ENCODE data around the gene ZFP92.

The ZFP92 gene

GRCh38 chrX:153445106-153445855, 34.0 kb downstream of the ZFP92 start:
- no peak overlapping the region for H3K4me3 ChIP-seq (ENCODE audit: low read depth, low read length)
- TF ChIP-seq, protein P1, sequence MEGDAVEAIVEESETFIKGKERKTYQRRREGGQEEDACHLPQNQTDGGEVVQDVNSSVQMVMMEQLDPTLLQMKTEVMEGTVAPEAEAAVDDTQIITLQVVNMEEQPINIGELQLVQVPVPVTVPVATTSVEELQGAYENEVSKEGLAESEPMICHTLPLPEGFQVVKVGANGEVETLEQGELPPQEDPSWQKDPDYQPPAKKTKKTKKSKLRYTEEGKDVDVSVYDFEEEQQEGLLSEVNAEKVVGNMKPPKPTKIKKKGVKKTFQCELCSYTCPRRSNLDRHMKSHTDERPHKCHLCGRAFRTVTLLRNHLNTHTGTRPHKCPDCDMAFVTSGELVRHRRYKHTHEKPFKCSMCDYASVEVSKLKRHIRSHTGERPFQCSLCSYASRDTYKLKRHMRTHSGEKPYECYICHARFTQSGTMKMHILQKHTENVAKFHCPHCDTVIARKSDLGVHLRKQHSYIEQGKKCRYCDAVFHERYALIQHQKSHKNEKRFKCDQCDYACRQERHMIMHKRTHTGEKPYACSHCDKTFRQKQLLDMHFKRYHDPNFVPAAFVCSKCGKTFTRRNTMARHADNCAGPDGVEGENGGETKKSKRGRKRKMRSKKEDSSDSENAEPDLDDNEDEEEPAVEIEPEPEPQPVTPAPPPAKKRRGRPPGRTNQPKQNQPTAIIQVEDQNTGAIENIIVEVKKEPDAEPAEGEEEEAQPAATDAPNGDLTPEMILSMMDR (IDR thresholded peaks at IDR 0.05; ENCODE audit: insufficient read depth, low read depth, low read length, missing control alignments): no peak
- no peak for DNase-seq (ENCODE audit: low read depth)

DNA sequence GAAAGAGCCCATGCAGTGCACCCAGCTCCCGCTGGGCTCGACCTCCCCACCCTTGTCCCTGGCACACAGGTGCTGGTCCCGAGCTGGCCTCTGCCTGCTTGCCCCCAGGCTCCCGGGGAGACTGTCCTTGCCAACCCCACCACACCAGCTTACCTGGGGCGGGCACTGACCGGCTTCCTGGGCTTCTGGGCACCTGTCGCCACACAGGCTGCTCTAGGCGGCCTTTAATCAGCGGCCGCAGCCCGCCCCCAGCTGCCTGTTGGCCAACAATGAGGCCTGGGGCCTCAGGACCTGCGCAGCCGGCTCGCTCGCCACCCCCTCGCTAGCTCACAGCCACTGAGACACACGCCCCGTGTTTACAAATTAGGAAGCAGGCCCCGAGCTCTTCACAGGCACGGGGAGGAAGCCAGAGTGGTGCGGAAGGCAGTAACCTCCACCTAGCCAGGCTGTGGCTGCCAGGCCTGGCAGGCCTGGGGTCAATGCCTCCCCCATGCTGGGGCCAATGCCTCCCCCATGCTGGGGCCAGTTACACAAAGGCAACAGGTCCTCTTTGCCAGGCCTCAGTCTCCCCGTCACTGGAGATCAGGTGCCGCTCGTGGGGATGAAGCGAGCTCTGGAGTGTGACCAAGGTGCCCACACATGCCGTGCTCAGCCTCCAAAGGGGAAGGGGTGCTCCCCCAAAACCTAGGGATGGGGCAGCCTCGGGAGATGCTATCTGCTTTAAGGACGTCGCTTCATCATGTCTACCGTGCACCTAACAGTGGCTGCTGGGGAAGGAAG, 34.8 kb downstream of the ZFP92 start, which contains the start of gene TREX2:
Gene TREX2, minus strand, starts transcription at position 201 of the 780 bp plus-strand sequence. CDS start 626 bp downstream, outside the sequence.
- TF ChIP-seq, protein P1 (IDR thresholded peaks at IDR 0.05; ENCODE audit: insufficient read depth, low read depth, low read length, missing control alignments): no peak
- DNase-seq (ENCODE audit: low read depth): no peak
- H3K4me3 ChIP-seq (ENCODE audit: low read depth, low read length): no peak within 1 kb of the TSS

DNA sequence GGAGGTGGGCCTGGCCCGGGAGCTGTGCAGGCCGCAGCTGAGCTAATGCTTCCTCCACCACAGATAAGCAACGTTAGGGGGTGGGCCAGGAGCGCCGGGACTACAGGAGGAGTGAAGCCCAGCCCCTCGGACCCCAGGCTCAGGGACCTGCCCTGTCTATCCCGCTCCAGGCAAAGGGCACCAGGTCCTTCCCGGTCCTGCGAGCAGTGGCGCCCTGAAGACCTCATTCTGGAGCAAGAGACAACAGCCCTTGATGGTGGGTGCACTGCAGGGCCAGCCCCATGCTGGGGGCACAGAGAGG, 35.3 kb downstream of the ZFP92 start:
- TF ChIP-seq, protein P1 (IDR thresholded peaks at IDR 0.05; ENCODE audit: insufficient read depth, low read depth, low read length, missing control alignments): no peak
- no peak for DNase-seq (ENCODE audit: low read depth)
- no peak overlapping the region for H3K4me3 ChIP-seq (ENCODE audit: low read depth, low read length)

GRCh38 chrX:153446950-153447580, 35.8 kb downstream of the ZFP92 start:
- no peak overlapping the region for H3K4me3 ChIP-seq (ENCODE audit: low read depth, low read length)
- TF ChIP-seq, protein P1 (IDR thresholded peaks at IDR 0.05; ENCODE audit: insufficient read depth, low read depth, low read length, missing control alignments): no peak
- DNase-seq (ENCODE audit: low read depth): no peak

DNA sequence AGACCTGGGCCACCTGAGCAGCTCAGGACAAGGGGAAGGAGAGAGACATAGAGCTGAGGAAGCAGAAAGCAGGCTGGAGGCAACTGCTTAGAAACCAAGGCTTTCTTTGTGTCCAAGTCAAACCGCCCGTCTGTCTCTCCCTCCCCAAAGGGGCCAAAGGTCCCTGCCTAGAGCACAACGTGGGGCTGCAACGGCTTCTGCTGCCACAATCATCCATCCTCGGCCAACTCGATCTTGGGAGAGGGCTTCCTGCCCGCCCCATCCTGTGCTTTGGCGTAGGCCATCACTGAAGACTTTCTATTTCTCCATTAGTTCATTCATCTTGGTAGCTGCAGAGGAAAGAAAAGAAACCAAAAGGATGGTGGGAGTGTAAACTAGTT, 36.3 kb downstream of the ZFP92 start:
- TF ChIP-seq, protein P1 (IDR thresholded peaks at IDR 0.05; ENCODE audit: insufficient read depth, low read depth, low read length, missing control alignments): no peak
- no peak for DNase-seq (ENCODE audit: low read depth)
- H3K4me3 ChIP-seq (ENCODE audit: low read depth, low read length): no peak overlapping the region

- TF ChIP-seq, protein P1 (IDR thresholded peaks at IDR 0.05; ENCODE audit: insufficient read depth, low read depth, low read length, missing control alignments): no peak
- no peak overlapping the region for H3K4me3 ChIP-seq (ENCODE audit: low read depth, low read length)
Observed at GRCh38 chrX:153448556-153449367, 37.5 kb downstream of the ZFP92 start.

More at GRCh38 chrX:153448556-153449367, 37.5 kb downstream of the ZFP92 start:
- DNase-seq (ENCODE audit: low read depth): no peak

Data from GM12865 (cell line).